ENCODE results near the gene FOXP4. TPM values are rescaled to one million over a fixed set of nuclear protein-coding genes. Genes with fewer than 3 reads are reported as not detected.

Gene FOXP4
- total and polyA plus RNA-seq, 2 of the 13 experiments (the other 11 are each of a cell fraction or from before 2014, with no cell fraction given): 11.0 to 12.4 TPM

- TF ChIP-seq, protein P1, sequence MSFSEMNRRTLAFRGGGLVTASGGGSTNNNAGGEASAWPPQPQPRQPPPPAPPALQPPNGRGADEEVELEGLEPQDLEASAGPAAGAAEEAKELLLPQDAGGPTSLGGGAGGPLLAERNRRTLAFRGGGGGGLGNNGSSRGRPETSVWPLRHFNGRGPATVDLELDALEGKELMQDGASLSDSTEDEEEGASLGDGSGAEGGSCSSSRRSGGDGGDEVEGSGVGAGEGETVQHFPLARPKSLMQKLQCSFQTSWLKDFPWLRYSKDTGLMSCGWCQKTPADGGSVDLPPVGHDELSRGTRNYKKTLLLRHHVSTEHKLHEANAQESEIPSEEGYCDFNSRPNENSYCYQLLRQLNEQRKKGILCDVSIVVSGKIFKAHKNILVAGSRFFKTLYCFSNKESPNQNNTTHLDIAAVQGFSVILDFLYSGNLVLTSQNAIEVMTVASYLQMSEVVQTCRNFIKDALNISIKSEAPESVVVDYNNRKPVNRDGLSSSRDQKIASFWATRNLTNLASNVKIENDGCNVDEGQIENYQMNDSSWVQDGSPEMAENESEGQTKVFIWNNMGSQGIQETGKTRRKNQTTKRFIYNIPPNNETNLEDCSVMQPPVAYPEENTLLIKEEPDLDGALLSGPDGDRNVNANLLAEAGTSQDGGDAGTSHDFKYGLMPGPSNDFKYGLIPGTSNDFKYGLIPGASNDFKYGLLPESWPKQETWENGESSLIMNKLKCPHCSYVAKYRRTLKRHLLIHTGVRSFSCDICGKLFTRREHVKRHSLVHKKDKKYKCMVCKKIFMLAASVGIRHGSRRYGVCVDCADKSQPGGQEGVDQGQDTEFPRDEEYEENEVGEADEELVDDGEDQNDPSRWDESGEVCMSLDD (CRISPR knock-in tag; IDR thresholded peaks at IDR 0.05; ENCODE audit: borderline replicate concordance): no peak
- TF ChIP-seq IRX3 (CRISPR knock-in tag; IDR thresholded peaks at IDR 0.05; ENCODE audit: borderline replicate concordance, low read depth): no peak
- no peak for TF ChIP-seq MAFF (IDR thresholded peaks at IDR 0.05; ENCODE audit: low read depth, low read length)
- no peak for TF ChIP-seq BRCA1 (CRISPR knock-in tag; IDR thresholded peaks at IDR 0.05)
- no peak for TF ChIP-seq NR2F2 (IDR thresholded peaks at IDR 0.05; ENCODE audit: borderline replicate concordance, low read depth)
- no peak for TF ChIP-seq ZNF280D (CRISPR knock-in tag; IDR thresholded peaks at IDR 0.05)
- TF ChIP-seq ZNF331 (CRISPR knock-in tag; IDR thresholded peaks at IDR 0.05): no peak
- TF ChIP-seq ZNF644 (CRISPR knock-in tag; IDR thresholded peaks at IDR 0.05; ENCODE audit: low read depth): no peak
- peak; percentile 38; the same call in 1 of the 2 replicates for TF ChIP-seq ZBTB26 (CRISPR knock-in tag; IDR thresholded peaks at IDR 0.05; ENCODE audit: borderline replicate concordance)
- TF ChIP-seq, protein P2, sequence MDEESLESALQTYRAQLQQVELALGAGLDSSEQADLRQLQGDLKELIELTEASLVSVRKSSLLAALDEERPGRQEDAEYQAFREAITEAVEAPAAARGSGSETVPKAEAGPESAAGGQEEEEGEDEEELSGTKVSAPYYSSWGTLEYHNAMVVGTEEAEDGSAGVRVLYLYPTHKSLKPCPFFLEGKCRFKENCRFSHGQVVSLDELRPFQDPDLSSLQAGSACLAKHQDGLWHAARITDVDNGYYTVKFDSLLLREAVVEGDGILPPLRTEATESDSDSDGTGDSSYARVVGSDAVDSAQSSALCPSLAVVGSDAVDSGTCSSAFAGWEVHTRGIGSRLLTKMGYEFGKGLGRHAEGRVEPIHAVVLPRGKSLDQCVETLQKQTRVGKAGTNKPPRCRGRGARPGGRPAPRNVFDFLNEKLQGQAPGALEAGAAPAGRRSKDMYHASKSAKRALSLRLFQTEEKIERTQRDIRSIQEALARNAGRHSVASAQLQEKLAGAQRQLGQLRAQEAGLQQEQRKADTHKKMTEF (CRISPR knock-in tag; IDR thresholded peaks at IDR 0.05): no peak; the same call in 1 of the 2 replicates
- no peak for TF ChIP-seq KLF6 (CRISPR knock-in tag; IDR thresholded peaks at IDR 0.05)
- TF ChIP-seq BORCS8-MEF2B (CRISPR knock-in tag; IDR thresholded peaks at IDR 0.05): no peak
- TF ChIP-seq ZNF24 (IDR thresholded peaks at IDR 0.05): no peak
- TF ChIP-seq ZNF33B (CRISPR knock-in tag; IDR thresholded peaks at IDR 0.05): no peak
- no peak for TF ChIP-seq GATAD1 (CRISPR knock-in tag; IDR thresholded peaks at IDR 0.05)
- no peak for TF ChIP-seq ZNF510 (CRISPR knock-in tag; IDR thresholded peaks at IDR 0.05; ENCODE audit: low read depth)
- no peak for TF ChIP-seq ZNF841 (CRISPR knock-in tag; IDR thresholded peaks at IDR 0.05; ENCODE audit: borderline replicate concordance)
- TF ChIP-seq SATB2 (CRISPR knock-in tag; IDR thresholded peaks at IDR 0.05): no peak
- TF ChIP-seq ZNF350 (CRISPR knock-in tag; IDR thresholded peaks at IDR 0.05; ENCODE audit: borderline replicate concordance, low read depth): 0 out of 2 replicates have a peak, but pooled peaks have one; percentile 58
- no peak for TF ChIP-seq NR3C1 (CRISPR knock-in tag; IDR thresholded peaks at IDR 0.05)
These were observed 43.1 kb upstream of the FOXP4 start (continued) for GRCh38 chr6:41502917-41503671.

Measured in HepG2 (cell line).